Head of caudate nucleus (tissue), 42 donors: ENCODE data around the gene SAA1.
"Not testable (repeated sequence)": the region's sequence is repeated elsewhere in the genome, so short reads cannot be mapped to it uniquely, and the experiment has no call there.

Source experiments
- DNase-seq, 42 donors: peaks; one replicate each; pipeline versions ENCODE4 v3.0.0 to v3.0.0-alpha.2; 2020 to 2021; ENCODE audit warnings: mixed read lengths in 7 of 42
- intact Hi-C: fragments of 100-400 bp; cut with DNase I; formaldehyde crosslinking; loops from one replicate; pipeline ENCODE4 v1.15.0; 2022

Gene SAA1

GRCh38 chr11:18253778-18254338 is 12.2 kb upstream of the SAA1 start:
- intact Hi-C loops, result no loop called here
- peak in 1 of 42 donors; percentile 30 for DNase-seq

- intact Hi-C loops, result no loop called here
- DNase-seq, result peak in 1 of 42 donors; percentile 3
These were observed 11.2 kb upstream of the SAA1 start for GRCh38 chr11:18254781-18255361.

GRCh38 chr11:18259259-18259658 is 6.8 kb upstream of the SAA1 start:
- no peak for DNase-seq
- intact Hi-C loops, result no loop called here

- intact Hi-C loops, result no loop called here
- DNase-seq, result no peak
These were observed 4.3 kb upstream of the SAA1 start for GRCh38 chr11:18261721-18262120.

GRCh38 chr11:18262681-18263350 is 3.2 kb upstream of the SAA1 start:
- DNase-seq, intact Hi-C loops: not testable (repeated sequence)

- no peak for DNase-seq
- intact Hi-C loops, result no loop called here
These were observed 2.0 kb upstream of the SAA1 start for GRCh38 chr11:18264035-18264434.

GRCh38 chr11:18264677-18265555 is 1.1 kb upstream of the SAA1 start:
- intact Hi-C loops, result no loop called here
- DNase-seq, result peak in 1 of 42 donors; percentile 34

- intact Hi-C loops, DNase-seq: not testable (repeated sequence)
These were observed 1.5 kb downstream of the SAA1 start for GRCh38 chr11:18267335-18268133.

- DNase-seq, intact Hi-C loops: not testable (repeated sequence)
These were observed 3.2 kb downstream of the SAA1 start for GRCh38 chr11:18269252-18269651.

GRCh38 chr11:18270102-18270501 is 4.0 kb downstream of the SAA1 start:
- intact Hi-C loops, result no loop called here

GRCh38 chr11:18271206-18271605 is 5.1 kb downstream of the SAA1 start:
- no peak for DNase-seq
- intact Hi-C loops, result no loop called here

More at GRCh38 chr11:18270102-18270501, 4.0 kb downstream of the SAA1 start:
- DNase-seq, result peak in 1 of 42 donors; percentile 17

- DNase-seq, result peak in 25 of 42 donors; percentile 7 to 54 (median 24)
- intact Hi-C loops, result no loop called here
These were observed 11.7 kb downstream of the SAA1 start for GRCh38 chr11:18277565-18278271.

- no peak for DNase-seq
- intact Hi-C loops, result no loop called here
These were observed 14.5 kb downstream of the SAA1 start for GRCh38 chr11:18280438-18281045.

- intact Hi-C loops, result no loop called here
- no peak for DNase-seq
These were observed 16.6 kb downstream of the SAA1 start for GRCh38 chr11:18282626-18283025.

- intact Hi-C loops, result no loop called here
- no peak for DNase-seq
These were observed 19.8 kb downstream of the SAA1 start for GRCh38 chr11:18285841-18286240.

GRCh38 chr11:18288911-18289310 is 22.8 kb downstream of the SAA1 start:
- intact Hi-C loops, result no loop called here
- no peak for DNase-seq

GRCh38 chr11:18294862-18295261 is 28.8 kb downstream of the SAA1 start:
- DNase-seq, result no peak
- intact Hi-C loops, result no loop called here

- DNase-seq, result peak in 2 of 42 donors; percentile 8 to 17
- intact Hi-C loops, result no loop called here
These were observed 29.3 kb downstream of the SAA1 start for GRCh38 chr11:18295316-18295715.
